K562 (cell line): ENCODE measurements around the gene THAP9. TPM values are rescaled to one million over a fixed set of nuclear protein-coding genes. Genes with fewer than 3 reads are reported as not detected.
A peak's percentile ranks its signal among the peaks of the same experiment; 100 is the strongest.

Experiments used
- ADNP ChIP-seq: fragments of 200-800 bp; sonication (Bioruptor generic); IDR thresholded peaks from 2 replicates; pipeline ENCODE4 v1.6.1; 2016; ENCODE audit warnings: missing genetic modification characterization, missing compliant biosample characterization
- COPS2 ChIP-seq: fragments of 450-650 bp; conservative IDR thresholded peaks from 2 replicates; pipeline ENCODE4 v1.6.1; 2016; ENCODE audit warnings: mild to moderate bottlenecking, moderate library complexity
- ETS2 ChIP-seq: IDR thresholded peaks from 2 replicates; pipeline ENCODE4 v1.6.1; 2016; ENCODE audit warnings: borderline replicate concordance, missing genetic modification characterization, mild to moderate bottlenecking, moderate library complexity, missing compliant biosample characterization; ENCODE audit not compliant: poor library complexity, severe bottlenecking
- MECOM ChIP-seq: fragments of 250-450 bp; sonication (Bioruptor Pico); IDR thresholded peaks from 2 replicates; pipeline ENCODE4 v1.8.0; 2022; ENCODE audit warnings: inconsistent platforms
- NEUROD1 ChIP-seq: fragments of 150-350 bp; IDR thresholded peaks from 2 replicates; pipeline ENCODE4 v1.6.1; 2014; ENCODE audit warnings: borderline replicate concordance, low read length, low read depth; ENCODE audit not compliant: partially characterized antibody
- PHF20 ChIP-seq: fragments of 450-650 bp; IDR thresholded peaks from 2 replicates; pipeline ENCODE4 v1.6.1; 2018; ENCODE audit not compliant: partially characterized antibody
- POLR2B ChIP-seq: fragments of 450-650 bp; IDR thresholded peaks from 2 replicates; pipeline ENCODE4 v1.6.1; 2018; ENCODE audit warnings: low read depth; ENCODE audit not compliant: partially characterized antibody
- RBM15 ChIP-seq: fragments of 200-400 bp; formaldehyde crosslinking; IDR thresholded peaks from 2 replicates; pipeline ENCODE4 v1.6.1; 2018; ENCODE audit warnings: mild to moderate bottlenecking, low read length, moderate library complexity; ENCODE audit not compliant: insufficient read depth
- polyA plus RNA-seq, 8 experiments: library from polyadenylated mRNA; depleted of rRNA in 4 of 8; stranded (reverse) in 5 of 8; unstranded in 3 of 8; fragments of >200 nt; fragmentation: Nextera tagmentation in 2 of 8; fragmentation: Illumina TruSeq in 1 of 8; extraction: Ambion mirVana in 2 of 8; extraction: Trizol in 1 of 8; gene quantifications; 2 replicates each; pipeline versions ENCODE4 v1.2.1 to v1.2.3, GENCODE V29; 2011 to 2014; ENCODE audit warnings: inconsistent platforms in 1 of 8, missing spikeins in 1 of 8
- total RNA-seq, 7 experiments: library from RNA; depleted of rRNA in 6 of 7; stranded (reverse); fragments of >200 nt in 6 of 7; fragmentation: Illumina TruSeq in 2 of 7; extraction: Trizol in 2 of 7; gene quantifications; 2 replicates each; pipeline versions ENCODE4 v1.2.1 to v1.2.3, GENCODE V29; 2011 to 2021; ENCODE audit warnings: low replicate concordance in 1 of 7
- TF ChIP-seq, protein P1 (sequence below): sonication (generic); IDR thresholded peaks from 2 replicates; pipeline ENCODE4 v1.6.1; 2016
- TF ChIP-seq, protein P2 (sequence below): sonication (generic); formaldehyde crosslinking; IDR thresholded peaks from 2 replicates; pipeline ENCODE4 v1.8.0; 2022; ENCODE audit warnings: mild to moderate bottlenecking, missing genetic modification reagents
- TF ChIP-seq, protein P3 (sequence below): fragments of 250-450 bp; sonication (Bioruptor Pico); IDR thresholded peaks from 2 replicates; pipeline ENCODE4 v1.5.0; 2021
- TF ChIP-seq, protein P4 (sequence below): fragments of 250-450 bp; sonication (Bioruptor Pico); IDR thresholded peaks from 2 replicates; pipeline ENCODE4 v1.8.0; 2021; ENCODE audit warnings: moderate library complexity, mild to moderate bottlenecking, inconsistent platforms
- TF ChIP-seq, protein P5 (sequence below): fragments of 450-650 bp; formaldehyde crosslinking; IDR thresholded peaks from 2 replicates; pipeline ENCODE4 v1.4.0; 2020; ENCODE audit warnings: mild to moderate bottlenecking, moderate library complexity
- TF ChIP-seq, protein P6 (sequence below): sonication (generic); formaldehyde crosslinking; IDR thresholded peaks from 2 replicates; pipeline ENCODE4 v1.8.0; 2022; ENCODE audit warnings: mild to moderate bottlenecking, missing genetic modification reagents, borderline replicate concordance
- TF ChIP-seq, protein P7 (sequence below): fragments of 450-650 bp; formaldehyde crosslinking; IDR thresholded peaks from 2 replicates; pipeline ENCODE4 v1.4.0; 2022; ENCODE audit warnings: missing genetic modification characterization

THAP9 gene
- total and polyA plus RNA-seq, 9 of the 15 experiments (the other 6 are each of a cell fraction or from before 2014, with no cell fraction given) = 3.4 to 7.0 (median 5.4) TPM

DNA sequence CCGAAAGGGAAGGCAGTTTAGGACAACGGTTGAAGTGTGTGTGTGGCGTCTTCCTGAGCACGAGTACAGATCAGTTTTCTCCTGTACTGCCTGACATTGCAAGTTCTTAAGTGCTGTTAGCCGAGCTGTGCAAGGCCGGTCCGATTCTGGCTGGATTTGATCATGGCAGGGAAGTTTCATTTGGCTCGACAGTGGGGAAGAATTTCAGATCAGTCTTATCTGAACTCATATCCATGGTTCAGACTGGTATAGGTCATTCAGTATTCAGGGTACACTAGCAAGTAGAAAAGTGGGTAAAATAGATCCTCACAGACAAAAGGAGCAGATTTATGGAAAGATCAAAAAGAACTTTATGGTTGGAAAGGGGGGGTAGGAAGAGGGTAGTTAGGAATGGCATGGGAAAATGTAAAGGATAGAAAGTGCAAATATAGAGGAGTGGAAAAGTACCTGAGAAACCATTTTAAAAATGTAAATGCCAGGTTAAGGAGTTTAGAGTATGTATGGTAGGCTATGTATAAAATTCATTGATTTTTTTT, 716 bp downstream of the THAP9 start (continued):
- TF ChIP-seq, protein P1, sequence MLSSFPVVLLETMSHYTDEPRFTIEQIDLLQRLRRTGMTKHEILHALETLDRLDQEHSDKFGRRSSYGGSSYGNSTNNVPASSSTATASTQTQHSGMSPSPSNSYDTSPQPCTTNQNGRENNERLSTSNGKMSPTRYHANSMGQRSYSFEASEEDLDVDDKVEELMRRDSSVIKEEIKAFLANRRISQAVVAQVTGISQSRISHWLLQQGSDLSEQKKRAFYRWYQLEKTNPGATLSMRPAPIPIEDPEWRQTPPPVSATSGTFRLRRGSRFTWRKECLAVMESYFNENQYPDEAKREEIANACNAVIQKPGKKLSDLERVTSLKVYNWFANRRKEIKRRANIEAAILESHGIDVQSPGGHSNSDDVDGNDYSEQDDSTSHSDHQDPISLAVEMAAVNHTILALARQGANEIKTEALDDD = 0 out of 2 replicates have a peak, but pooled peaks have one; percentile 19
- TF ChIP-seq NEUROD1 (no peak), MECOM (no peak), ETS2 (tag) (no peak), POLR2B (no peak), ADNP (tag) (no peak), PHF20 (no peak), RBM15 (no peak), COPS2 (no peak)
- TF ChIP-seq, protein P2, sequence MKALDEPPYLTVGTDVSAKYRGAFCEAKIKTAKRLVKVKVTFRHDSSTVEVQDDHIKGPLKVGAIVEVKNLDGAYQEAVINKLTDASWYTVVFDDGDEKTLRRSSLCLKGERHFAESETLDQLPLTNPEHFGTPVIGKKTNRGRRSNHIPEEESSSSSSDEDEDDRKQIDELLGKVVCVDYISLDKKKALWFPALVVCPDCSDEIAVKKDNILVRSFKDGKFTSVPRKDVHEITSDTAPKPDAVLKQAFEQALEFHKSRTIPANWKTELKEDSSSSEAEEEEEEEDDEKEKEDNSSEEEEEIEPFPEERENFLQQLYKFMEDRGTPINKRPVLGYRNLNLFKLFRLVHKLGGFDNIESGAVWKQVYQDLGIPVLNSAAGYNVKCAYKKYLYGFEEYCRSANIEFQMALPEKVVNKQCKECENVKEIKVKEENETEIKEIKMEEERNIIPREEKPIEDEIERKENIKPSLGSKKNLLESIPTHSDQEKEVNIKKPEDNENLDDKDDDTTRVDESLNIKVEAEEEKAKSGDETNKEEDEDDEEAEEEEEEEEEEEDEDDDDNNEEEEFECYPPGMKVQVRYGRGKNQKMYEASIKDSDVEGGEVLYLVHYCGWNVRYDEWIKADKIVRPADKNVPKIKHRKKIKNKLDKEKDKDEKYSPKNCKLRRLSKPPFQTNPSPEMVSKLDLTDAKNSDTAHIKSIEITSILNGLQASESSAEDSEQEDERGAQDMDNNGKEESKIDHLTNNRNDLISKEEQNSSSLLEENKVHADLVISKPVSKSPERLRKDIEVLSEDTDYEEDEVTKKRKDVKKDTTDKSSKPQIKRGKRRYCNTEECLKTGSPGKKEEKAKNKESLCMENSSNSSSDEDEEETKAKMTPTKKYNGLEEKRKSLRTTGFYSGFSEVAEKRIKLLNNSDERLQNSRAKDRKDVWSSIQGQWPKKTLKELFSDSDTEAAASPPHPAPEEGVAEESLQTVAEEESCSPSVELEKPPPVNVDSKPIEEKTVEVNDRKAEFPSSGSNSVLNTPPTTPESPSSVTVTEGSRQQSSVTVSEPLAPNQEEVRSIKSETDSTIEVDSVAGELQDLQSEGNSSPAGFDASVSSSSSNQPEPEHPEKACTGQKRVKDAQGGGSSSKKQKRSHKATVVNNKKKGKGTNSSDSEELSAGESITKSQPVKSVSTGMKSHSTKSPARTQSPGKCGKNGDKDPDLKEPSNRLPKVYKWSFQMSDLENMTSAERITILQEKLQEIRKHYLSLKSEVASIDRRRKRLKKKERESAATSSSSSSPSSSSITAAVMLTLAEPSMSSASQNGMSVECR (CRISPR knock-in tag) = no peak
- TF ChIP-seq, protein P3, sequence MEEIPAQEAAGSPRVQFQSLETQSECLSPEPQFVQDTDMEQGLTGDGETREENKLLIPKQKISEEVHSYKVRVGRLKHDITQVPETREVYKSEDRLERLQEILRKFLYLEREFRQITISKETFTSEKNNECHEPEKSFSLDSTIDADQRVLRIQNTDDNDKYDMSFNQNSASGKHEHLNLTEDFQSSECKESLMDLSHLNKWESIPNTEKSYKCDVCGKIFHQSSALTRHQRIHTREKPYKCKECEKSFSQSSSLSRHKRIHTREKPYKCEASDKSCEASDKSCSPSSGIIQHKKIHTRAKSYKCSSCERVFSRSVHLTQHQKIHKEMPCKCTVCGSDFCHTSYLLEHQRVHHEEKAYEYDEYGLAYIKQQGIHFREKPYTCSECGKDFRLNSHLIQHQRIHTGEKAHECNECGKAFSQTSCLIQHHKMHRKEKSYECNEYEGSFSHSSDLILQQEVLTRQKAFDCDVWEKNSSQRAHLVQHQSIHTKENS (CRISPR knock-in tag) = no peak
- TF ChIP-seq, protein P4, sequence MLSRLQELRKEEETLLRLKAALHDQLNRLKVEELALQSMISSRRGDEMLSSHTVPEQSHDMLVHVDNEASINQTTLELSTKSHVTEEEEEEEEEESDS (CRISPR knock-in tag) = no peak
- TF ChIP-seq, protein P5, sequence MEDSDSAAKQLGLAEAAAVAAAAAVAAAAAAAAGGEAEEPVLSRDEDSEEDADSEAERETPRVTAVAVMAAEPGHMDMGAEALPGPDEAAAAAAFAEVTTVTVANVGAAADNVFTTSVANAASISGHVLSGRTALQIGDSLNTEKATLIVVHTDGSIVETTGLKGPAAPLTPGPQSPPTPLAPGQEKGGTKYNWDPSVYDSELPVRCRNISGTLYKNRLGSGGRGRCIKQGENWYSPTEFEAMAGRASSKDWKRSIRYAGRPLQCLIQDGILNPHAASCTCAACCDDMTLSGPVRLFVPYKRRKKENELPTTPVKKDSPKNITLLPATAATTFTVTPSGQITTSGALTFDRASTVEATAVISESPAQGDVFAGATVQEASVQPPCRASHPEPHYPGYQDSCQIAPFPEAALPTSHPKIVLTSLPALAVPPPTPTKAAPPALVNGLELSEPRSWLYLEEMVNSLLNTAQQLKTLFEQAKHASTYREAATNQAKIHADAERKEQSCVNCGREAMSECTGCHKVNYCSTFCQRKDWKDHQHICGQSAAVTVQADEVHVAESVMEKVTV (CRISPR knock-in tag) = no peak
- TF ChIP-seq, protein P6, sequence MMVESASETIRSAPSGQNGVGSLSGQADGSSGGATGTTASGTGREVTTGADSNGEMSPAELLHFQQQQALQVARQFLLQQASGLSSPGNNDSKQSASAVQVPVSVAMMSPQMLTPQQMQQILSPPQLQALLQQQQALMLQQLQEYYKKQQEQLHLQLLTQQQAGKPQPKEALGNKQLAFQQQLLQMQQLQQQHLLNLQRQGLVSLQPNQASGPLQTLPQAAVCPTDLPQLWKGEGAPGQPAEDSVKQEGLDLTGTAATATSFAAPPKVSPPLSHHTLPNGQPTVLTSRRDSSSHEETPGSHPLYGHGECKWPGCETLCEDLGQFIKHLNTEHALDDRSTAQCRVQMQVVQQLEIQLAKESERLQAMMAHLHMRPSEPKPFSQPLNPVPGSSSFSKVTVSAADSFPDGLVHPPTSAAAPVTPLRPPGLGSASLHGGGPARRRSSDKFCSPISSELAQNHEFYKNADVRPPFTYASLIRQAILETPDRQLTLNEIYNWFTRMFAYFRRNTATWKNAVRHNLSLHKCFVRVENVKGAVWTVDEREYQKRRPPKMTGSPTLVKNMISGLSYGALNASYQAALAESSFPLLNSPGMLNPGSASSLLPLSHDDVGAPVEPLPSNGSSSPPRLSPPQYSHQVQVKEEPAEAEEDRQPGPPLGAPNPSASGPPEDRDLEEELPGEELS (CRISPR knock-in tag) = no peak
- TF ChIP-seq, protein P7, sequence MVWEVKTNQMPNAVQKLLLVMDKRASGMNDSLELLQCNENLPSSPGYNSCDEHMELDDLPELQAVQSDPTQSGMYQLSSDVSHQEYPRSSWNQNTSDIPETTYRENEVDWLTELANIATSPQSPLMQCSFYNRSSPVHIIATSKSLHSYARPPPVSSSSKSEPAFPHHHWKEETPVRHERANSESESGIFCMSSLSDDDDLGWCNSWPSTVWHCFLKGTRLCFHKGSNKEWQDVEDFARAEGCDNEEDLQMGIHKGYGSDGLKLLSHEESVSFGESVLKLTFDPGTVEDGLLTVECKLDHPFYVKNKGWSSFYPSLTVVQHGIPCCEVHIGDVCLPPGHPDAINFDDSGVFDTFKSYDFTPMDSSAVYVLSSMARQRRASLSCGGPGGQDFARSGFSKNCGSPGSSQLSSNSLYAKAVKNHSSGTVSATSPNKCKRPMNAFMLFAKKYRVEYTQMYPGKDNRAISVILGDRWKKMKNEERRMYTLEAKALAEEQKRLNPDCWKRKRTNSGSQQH (CRISPR knock-in tag) = peak; percentile 13; the same call in 1 of the 2 replicates
